ENCODE data around the gene PFKL.

Gene PFKL

GRCh38 chr21:44313451-44313850 is 13.6 kb downstream of the PFKL start:
- no peak overlapping the region for H3K27ac ChIP-seq
- TF ChIP-seq CTCF (conservative IDR thresholded peaks at IDR 0.05) = no peak

GRCh38 chr21:44314128-44314527 is 14.3 kb downstream of the PFKL start:
- TF ChIP-seq CTCF (conservative IDR thresholded peaks at IDR 0.05) = no peak

GRCh38 chr21:44314561-44314960 is 14.7 kb downstream of the PFKL start:
- H3K27ac ChIP-seq = no peak overlapping the region
- no peak for TF ChIP-seq CTCF (conservative IDR thresholded peaks at IDR 0.05)

More at GRCh38 chr21:44314128-44314527, 14.3 kb downstream of the PFKL start:
- H3K27ac ChIP-seq = no peak overlapping the region

GRCh38 chr21:44315691-44316203 is 15.9 kb downstream of the PFKL start:
- H3K27ac ChIP-seq = no peak overlapping the region
- no peak for TF ChIP-seq CTCF (conservative IDR thresholded peaks at IDR 0.05)

GRCh38 chr21:44316277-44316900 is 16.5 kb downstream of the PFKL start:
- no peak overlapping the region for H3K27ac ChIP-seq
- no peak for TF ChIP-seq CTCF (conservative IDR thresholded peaks at IDR 0.05)

- H3K27ac ChIP-seq = no peak overlapping the region
- no peak for TF ChIP-seq CTCF (conservative IDR thresholded peaks at IDR 0.05)
Observed at GRCh38 chr21:44317241-44317782, 17.5 kb downstream of the PFKL start.

- TF ChIP-seq CTCF (conservative IDR thresholded peaks at IDR 0.05) = no peak
- H3K27ac ChIP-seq = no peak overlapping the region
Observed at GRCh38 chr21:44317871-44318270, 18.0 kb downstream of the PFKL start.

Measured in VCaP (cell line).